Glutamatergic neuron (in vitro differentiated cells): ENCODE data around the gene SEC61A2. TPM values are rescaled to one million over a fixed set of nuclear protein-coding genes. Genes with fewer than 3 reads are reported as not detected.
A peak's percentile ranks its signal among the peaks of the same experiment; 100 is the strongest.

Experiments
- DNase-seq: peaks from one replicate; pipeline ENCODE4 v3.0.0; 2022
- H3K27ac Mint-ChIP-seq: one replicate; pipeline ENCODE4 v1.8.0; 2020; ENCODE audit warnings: mild to moderate bottlenecking, mixed read lengths, inconsistent platforms; ENCODE audit not compliant: unreplicated experiment
- H3K27me3 Mint-ChIP-seq: one replicate; pipeline ENCODE4 v1.8.0; 2020; ENCODE audit warnings: mild to moderate bottlenecking, moderate library complexity, mixed read lengths, inconsistent platforms; ENCODE audit not compliant: unreplicated experiment
- H3K36me3 Mint-ChIP-seq: one replicate; pipeline ENCODE4 v1.8.0; 2020; ENCODE audit warnings: mild to moderate bottlenecking, mixed read lengths, inconsistent platforms; ENCODE audit not compliant: unreplicated experiment
- H3K4me1 Mint-ChIP-seq: one replicate; pipeline ENCODE4 v1.8.0; 2020; ENCODE audit warnings: mild to moderate bottlenecking, low read depth, mixed read lengths, inconsistent platforms; ENCODE audit not compliant: unreplicated experiment
- H3K4me3 Mint-ChIP-seq: one replicate; pipeline ENCODE4 v1.8.0; 2020; ENCODE audit warnings: mild to moderate bottlenecking, mixed read lengths, inconsistent platforms; ENCODE audit not compliant: unreplicated experiment
- H3K9me3 Mint-ChIP-seq: one replicate; pipeline ENCODE4 v1.8.0; 2020; ENCODE audit warnings: mild to moderate bottlenecking, moderate library complexity, mixed read lengths, inconsistent platforms; ENCODE audit not compliant: unreplicated experiment
- CTCF ChIP-seq: fragments of 200-600 bp; sonication (generic); IDR thresholded peaks from one replicate; pipeline ENCODE4 v1.5.0; 2021; ENCODE audit not compliant: partially characterized antibody, unreplicated experiment
- total RNA-seq: library from RNA; stranded (reverse); fragmentation: NEBNext Ultra II Directional; extraction: Animal tissue kit (Norgen Biotek cat#: 25700); gene quantifications from one replicate; pipeline ENCODE4 v1.2.1, GENCODE V29; 2021; ENCODE audit not compliant: unreplicated experiment

SEC61A2 gene
- total RNA-seq, 1 donor from 2014 or later: 24.4 TPM

DNA sequence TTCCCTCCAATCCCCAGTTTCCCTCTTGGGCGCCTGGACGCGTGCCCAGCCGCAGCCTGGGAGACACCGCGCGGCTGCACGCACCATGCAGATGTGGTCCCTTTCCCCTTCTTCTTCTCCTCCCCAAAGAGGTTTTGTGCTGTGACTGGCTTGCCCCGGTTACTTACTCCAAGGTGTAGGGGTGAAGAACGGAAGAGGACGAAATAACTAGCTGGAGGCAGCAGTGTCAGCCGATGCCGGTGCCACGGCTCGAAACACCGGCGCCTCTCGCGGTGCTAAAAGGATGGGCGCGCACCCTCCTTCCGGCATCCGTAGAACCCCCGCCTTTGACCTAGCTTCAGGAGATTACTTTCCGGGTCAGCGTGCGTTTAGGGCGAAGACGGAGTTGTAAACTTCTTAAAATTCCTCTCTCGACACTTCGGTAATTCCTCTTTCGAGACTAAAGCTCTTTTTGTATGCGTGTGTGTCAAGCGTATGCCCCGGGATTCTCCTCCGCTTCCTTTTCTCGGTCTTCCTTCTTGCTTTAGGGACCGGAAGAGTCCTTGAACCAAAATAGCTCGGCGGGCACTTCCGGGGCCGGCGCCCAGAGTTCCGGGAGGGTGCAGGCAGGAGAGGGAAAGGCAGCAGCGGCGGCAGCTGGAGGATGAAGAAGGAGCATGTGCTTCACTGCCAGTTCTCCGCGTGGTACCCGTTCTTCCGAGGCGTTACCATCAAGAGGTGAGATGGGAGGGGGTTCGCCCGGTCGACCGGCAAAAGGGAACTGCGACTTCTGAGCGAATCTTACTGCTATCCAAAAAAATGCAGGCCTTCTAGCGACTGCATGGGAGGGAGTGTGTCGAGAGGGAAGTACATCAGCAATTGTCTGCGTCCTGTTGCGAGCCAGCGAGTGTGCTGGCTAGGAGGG is 66.4 kb downstream of the SEC61A2 start, which contains the start of the genes CDC123 and NUDT5:
Gene CDC123, plus strand, starts transcription at position 586 of the 904 bp plus-strand sequence. Its CDS starts 58 bp downstream, at position 644.
Gene NUDT5, minus strand, starts transcription at position 289 of the 904 bp plus-strand sequence. CDS start 9,600 bp downstream, outside the sequence.
- peaks cover 12% of the 10 kb centered on the region for H3K9me3 Mint-ChIP-seq
- no peak for TF ChIP-seq CTCF
- peak within 1 kb of the TSS; percentile 99 for H3K27ac Mint-ChIP-seq
- peaks cover 11% of the 10 kb centered on the region for H3K4me1 Mint-ChIP-seq
- peaks cover 6% of the 10 kb centered on the region for H3K27me3 Mint-ChIP-seq
- DNase-seq: peak; percentile 87
- H3K4me3 Mint-ChIP-seq: peak within 1 kb of the TSS; percentile 99
- H3K36me3 Mint-ChIP-seq: no peaks in the 10 kb centered on the region

DNA sequence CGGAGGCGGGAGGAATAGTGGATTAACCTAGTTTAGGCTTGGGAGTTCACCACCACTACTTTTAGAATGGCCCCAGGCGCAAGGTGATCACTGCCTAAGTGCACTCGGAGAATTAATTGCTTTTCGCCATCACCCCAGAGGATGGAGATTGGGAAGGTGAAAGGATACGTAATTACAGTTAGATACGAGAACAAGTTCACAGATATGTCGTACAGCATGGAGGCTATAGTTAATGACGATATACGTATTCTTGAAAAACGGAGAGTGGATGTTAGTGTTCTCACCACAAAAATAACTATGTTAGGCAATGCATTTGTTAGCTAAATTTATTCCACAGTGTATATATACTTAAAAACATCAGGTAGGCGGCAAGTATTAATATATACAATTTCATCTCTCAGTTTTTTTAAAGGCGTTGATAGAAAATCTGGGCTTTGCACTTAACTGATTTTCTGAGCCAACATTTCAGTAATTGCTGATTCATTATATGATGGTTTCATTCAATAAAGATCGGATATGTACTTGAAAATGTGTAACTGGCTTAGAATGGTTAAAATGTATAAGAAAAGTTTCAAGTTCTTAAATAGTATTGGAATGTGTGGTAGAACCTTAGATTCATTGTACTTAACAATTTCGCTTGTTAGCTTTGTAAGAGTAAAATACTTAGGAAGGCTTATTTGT is 67.2 kb downstream of the SEC61A2 start:
- H3K36me3 Mint-ChIP-seq: no peaks in the 10 kb centered on the region
- H3K27me3 Mint-ChIP-seq: peaks cover 6% of the 10 kb centered on the region
- peak overlapping the region; percentile 99 for H3K27ac Mint-ChIP-seq
- peaks cover 12% of the 10 kb centered on the region for H3K9me3 Mint-ChIP-seq
- peak overlapping the region; percentile 99 for H3K4me3 Mint-ChIP-seq
- no peak for TF ChIP-seq CTCF
- DNase-seq: no peak
- peaks cover 11% of the 10 kb centered on the region for H3K4me1 Mint-ChIP-seq

- no peak for TF ChIP-seq CTCF
- Mint-ChIP-seq H3K27ac (no peak overlapping the region), H3K36me3 (no peaks in the 10 kb centered on the region), H3K27me3 (peaks cover 6% of the 10 kb centered on the region), H3K9me3 (peaks cover 12% of the 10 kb centered on the region), H3K4me1 (peaks cover 8% of the 10 kb centered on the region), H3K4me3 (no peak overlapping the region)
- DNase-seq: no peak
Observed at GRCh38 chr10:12198156-12198555, 68.7 kb downstream of the SEC61A2 start.

DNA sequence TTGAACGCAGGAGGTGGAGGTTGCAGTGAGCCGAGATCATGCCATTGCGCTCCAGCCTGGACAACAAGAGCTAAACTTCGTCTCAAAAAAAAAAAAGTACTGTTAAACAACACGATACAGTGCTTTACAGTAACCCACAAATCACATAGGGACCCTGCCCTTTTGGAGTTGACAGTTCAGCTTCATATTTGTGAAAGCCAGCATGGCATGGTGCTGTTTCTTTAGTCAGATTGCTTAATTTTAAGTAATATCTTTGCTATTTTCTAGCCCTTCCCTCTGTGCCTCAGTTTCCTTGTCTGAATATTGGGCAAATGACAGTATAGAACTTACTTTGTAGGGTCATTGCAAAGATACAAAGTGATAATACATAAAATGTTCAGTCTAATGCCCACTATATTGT is 71.4 kb downstream of the SEC61A2 start:
- Mint-ChIP-seq H3K27ac (no peak overlapping the region), H3K4me1 (peaks cover 3% of the 10 kb centered on the region), H3K4me3 (no peak overlapping the region), H3K9me3 (peaks cover 5% of the 10 kb centered on the region), H3K27me3 (peaks cover 2% of the 10 kb centered on the region), H3K36me3 (peaks cover 5% of the 10 kb centered on the region)
- no peak for DNase-seq
- no peak for TF ChIP-seq CTCF

DNA sequence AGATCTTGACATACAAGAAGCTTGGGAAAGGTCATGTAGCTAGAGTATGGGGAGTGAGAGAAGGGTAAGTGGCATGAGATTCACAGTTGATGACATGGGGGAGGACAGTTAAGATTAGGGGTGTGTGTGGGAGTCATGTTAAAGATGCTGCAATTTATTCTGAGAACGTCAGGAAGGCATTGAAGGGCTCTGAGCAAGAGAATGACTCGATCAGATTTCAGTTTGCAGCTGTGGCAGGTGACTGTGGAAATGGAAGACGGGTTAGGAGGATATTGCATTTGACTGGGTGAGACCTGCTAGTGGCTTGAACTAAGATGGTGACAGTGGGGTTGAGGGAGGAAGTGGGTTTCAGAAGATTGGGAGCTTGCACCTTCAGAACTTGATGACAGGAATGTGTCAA is 72.1 kb downstream of the SEC61A2 start:
- Mint-ChIP-seq H3K9me3 (peaks cover 3% of the 10 kb centered on the region), H3K4me3 (no peak overlapping the region)

More for the DNA sequence above, 72.1 kb downstream of the SEC61A2 start:
- no peaks in the 10 kb centered on the region for H3K27me3 Mint-ChIP-seq
- TF ChIP-seq CTCF: no peak
- DNase-seq: no peak
- H3K4me1 Mint-ChIP-seq: peaks cover 2% of the 10 kb centered on the region
- no peak overlapping the region for H3K27ac Mint-ChIP-seq
- peaks cover 9% of the 10 kb centered on the region for H3K36me3 Mint-ChIP-seq
